AG08396 (cell line): Measurements from ENCODE around the gene REV1.
"Not testable (repeated sequence)": the region's sequence is repeated elsewhere in the genome, so short reads cannot be mapped to it uniquely, and the experiment has no call there.

Experiments
- DNase-seq: peaks from one replicate; pipeline ENCODE4 v3.0.0; 2012; ENCODE audit warnings: low spot score, mixed read lengths

The REV1 gene

GRCh38 chr2:99489761-99490622 is at the start of gene REV1:
REV1 (minus strand) TSS chr2:99490017; CDS start chr2:99464975, 25,042 bp downstream.
- DNase-seq, result peak; percentile 98

GRCh38 chr2:99537910-99538485 is 48.2 kb upstream of the REV1 start:
- no peak for DNase-seq

GRCh38 chr2:99524056-99524455 is 34.2 kb upstream of the REV1 start:
- DNase-seq, result no peak

- DNase-seq, result no peak
Measured at GRCh38 chr2:99522157-99522556, 32.3 kb upstream of the REV1 start.

GRCh38 chr2:99520813-99521212 is 31.0 kb upstream of the REV1 start:
- no peak for DNase-seq

- no peak for DNase-seq
Measured at GRCh38 chr2:99520195-99520594, 30.4 kb upstream of the REV1 start.

GRCh38 chr2:99514357-99514756 is 24.5 kb upstream of the REV1 start:
- DNase-seq, result no peak

- no peak for DNase-seq
Measured at GRCh38 chr2:99512181-99512591, 22.4 kb upstream of the REV1 start.

GRCh38 chr2:99509387-99509786 is 19.6 kb upstream of the REV1 start:
- DNase-seq, result no peak

- DNase-seq, result no peak
Measured at GRCh38 chr2:99507937-99508818, 18.4 kb upstream of the REV1 start.

GRCh38 chr2:99504844-99505584 is 15.2 kb upstream of the REV1 start:
- DNase-seq, result no peak

GRCh38 chr2:99503662-99504416 is 14.0 kb upstream of the REV1 start:
- not testable (repeated sequence) for DNase-seq

- DNase-seq, result no peak
Measured at GRCh38 chr2:99496021-99496420, 6.2 kb upstream of the REV1 start.

- no peak for DNase-seq
Measured at GRCh38 chr2:99495115-99495860, 5.5 kb upstream of the REV1 start.

- DNase-seq, result no peak
Measured at GRCh38 chr2:99492721-99493120, 2.9 kb upstream of the REV1 start.

- no peak for DNase-seq
Measured at GRCh38 chr2:99490623-99491461, 1.0 kb upstream of the REV1 start.

- DNase-seq, result peak; percentile 80
Measured at GRCh38 chr2:99489063-99489760, 605 bp downstream of the REV1 start.

GRCh38 chr2:99488539-99489062 is 1.2 kb downstream of the REV1 start:
- peak; percentile 24 for DNase-seq

- DNase-seq, result no peak
Measured at GRCh38 chr2:99487906-99488305, 1.9 kb downstream of the REV1 start.
